Epithelial cell of esophagus (primary cell): Measurements from ENCODE around the gene MEF2A.
A peak's percentile ranks its signal among the peaks of the same experiment; 100 is the strongest.

Experiments used
- DNase-seq: peaks from one replicate; pipeline ENCODE4 v3.0.0; 2010; ENCODE audit warnings: low read depth
- H3K4me3 ChIP-seq: 2 replicates; pipeline ENCODE4 v1.5.1; 2011; ENCODE audit warnings: mild to moderate bottlenecking, low read length, control low read depth
- CTCF ChIP-seq: IDR thresholded peaks from 2 replicates; pipeline ENCODE4 v1.5.1; 2011; ENCODE audit warnings: low read depth, mild to moderate bottlenecking, low read length, control low read depth, inconsistent platforms; ENCODE audit not compliant: insufficient read depth; ENCODE audit errors: missing control alignments

The MEF2A gene

DNA sequence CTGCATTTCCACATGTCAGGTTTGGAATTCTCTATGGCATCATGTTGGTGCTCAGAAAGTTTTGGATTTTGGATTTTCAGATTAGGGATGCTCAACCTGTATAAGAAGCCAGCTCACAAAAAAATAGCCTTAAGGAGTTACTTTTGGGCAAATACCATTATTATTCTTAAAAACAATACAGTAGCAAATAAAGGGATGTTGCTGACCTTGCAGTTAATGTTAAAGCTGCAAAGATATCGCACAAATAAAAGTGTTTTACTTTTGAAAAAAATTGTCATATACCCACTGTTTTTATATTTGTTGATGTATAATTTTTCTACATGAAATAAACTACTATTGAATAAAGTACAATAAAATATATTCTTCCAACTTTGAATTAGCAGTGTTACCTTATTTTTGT lies 107.3 kb downstream of the MEF2A start:
- no peak for TF ChIP-seq CTCF
- no peak for DNase-seq
- H3K4me3 ChIP-seq, result no peak overlapping the region

DNA sequence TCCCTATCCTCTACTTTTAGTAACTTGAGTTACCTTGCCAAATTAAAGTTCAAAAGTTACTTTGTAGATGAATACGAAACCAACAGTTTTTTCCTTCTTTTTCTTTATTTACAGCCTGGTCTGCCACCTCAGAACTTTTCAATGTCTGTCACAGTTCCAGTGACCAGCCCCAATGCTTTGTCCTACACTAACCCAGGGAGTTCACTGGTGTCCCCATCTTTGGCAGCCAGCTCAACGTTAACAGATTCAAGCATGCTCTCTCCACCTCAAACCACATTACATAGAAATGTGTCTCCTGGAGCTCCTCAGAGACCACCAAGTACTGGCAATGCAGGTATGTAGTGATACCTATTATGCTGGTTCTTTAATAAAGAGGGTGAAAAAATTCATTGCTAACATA lies 108.5 kb downstream of the MEF2A start:
- DNase-seq, result no peak
- no peak overlapping the region for H3K4me3 ChIP-seq
- no peak for TF ChIP-seq CTCF

DNA sequence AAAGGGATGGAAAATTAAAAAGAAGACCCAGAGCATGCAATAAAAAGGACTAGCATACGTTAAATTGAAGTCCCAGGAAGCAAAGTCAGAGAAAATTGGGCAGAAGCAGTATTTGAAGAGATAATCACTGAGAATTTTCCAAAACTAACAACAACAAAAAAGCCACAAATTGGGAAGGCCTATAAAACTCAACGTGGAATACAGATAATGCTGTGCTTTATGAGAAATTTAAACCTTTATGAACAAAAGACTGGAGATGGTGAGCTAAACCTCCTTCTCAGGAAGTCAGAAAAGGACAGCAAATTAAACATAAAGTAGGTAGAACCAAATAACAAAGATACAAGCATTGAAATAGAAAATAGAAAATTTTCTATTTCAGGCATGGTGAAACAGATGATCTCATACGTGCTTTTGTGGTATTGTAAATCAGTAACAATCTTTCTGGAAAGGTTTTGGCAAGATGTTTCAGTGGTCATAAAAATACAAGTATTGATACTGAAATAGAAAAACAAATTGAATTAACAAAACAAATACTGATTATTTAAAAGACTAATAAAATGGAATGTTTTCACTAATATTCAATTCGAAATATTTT lies 111.9 kb downstream of the MEF2A start:
- no peak for DNase-seq
- no peak for TF ChIP-seq CTCF
- no peak overlapping the region for H3K4me3 ChIP-seq

DNA sequence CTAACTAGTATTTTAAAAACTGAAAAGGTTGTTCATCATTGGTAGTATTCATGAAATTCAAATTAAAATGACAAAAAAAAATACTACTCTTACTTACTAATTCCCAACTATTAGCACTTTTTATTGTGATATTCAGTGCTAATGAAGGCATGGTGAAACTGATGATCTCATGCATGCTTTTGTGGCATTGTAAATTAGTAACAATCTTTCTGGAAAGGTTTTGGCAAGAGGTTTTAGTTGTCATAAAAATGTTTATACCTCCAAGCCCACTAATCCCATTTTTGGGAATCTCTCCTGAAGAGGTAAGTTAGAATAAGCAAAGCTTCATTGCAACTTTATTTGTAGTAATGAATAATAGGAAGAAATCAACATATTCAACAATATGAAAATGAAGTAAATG lies 114.5 kb downstream of the MEF2A start:
- H3K4me3 ChIP-seq, result no peak overlapping the region
- no peak for DNase-seq
- no peak for TF ChIP-seq CTCF

DNA sequence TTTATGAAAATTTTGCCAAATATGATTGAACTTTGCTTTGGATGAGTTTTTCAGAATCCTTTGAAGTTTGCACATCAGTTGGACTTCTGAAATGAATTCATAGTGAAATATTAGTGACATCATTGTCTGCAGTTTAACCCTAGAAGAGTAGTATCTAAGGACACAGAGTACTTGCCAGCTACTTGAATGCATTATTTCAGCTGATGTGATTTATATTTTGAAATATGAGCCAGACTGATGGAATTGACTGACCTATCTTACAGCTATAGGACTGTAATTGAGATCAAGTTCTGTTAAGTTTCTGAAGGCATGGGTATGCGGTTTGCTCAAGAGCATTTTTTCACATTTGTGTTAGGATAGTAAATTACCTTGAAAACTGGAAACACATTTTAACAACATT lies 116.2 kb downstream of the MEF2A start:
- H3K4me3 ChIP-seq, result no peak overlapping the region
- no peak for TF ChIP-seq CTCF
- DNase-seq, result no peak

- H3K4me3 ChIP-seq, result no peak overlapping the region
- peak; percentile 90 for DNase-seq
- no peak for TF ChIP-seq CTCF
Measured at GRCh38 chr15:99682455-99682854, 116.7 kb downstream of the MEF2A start.

DNA sequence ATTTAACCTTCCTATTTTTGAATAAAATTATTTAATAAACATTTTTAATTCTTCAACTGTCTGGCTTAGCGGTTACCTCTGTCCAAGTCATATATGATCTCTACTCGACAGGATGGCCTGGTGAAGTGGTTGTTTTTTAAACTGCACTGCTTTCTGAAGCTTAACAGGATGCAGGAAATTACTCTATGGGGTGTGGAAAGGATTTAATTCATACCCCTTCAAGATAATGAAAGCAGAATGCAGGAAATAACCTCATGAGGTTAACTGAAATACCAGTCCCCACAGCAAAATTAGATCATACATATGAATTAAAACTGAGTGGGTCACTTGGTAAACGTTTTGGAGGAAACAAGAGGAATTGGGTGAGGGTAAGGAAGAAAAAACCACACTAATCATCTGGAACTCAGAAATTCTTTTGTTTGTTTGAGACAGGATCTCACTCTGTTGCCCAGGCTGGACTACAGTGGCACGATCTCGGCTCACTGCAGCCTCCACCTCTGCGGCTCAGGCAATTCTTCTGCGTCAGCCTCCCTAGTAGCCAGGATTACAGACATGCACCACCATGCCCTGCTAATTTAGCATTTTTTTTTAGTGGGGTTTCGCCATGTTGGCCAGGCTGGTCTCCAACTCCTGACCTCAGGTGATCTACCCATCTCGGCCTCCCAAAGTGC lies 117.4 kb downstream of the MEF2A start:
- no peak overlapping the region for H3K4me3 ChIP-seq
- no peak for TF ChIP-seq CTCF
- peak; percentile 14 for DNase-seq
